HEK293 (cell line): Measurements from ENCODE around the gene PTDSS2.

Source experiments
- TF ChIP-seq, protein P1 (sequence below): fragments of 450-650 bp; IDR thresholded peaks from 2 replicates; pipeline ENCODE4 v1.5.1; 2018; ENCODE audit warnings: missing biosample characterization, mild to moderate bottlenecking, missing genetic modification characterization
- TF ChIP-seq, protein P2 (sequence below): fragments of 450-650 bp; formaldehyde crosslinking; optimal IDR thresholded peaks from 2 replicates; pipeline ENCODE3; 2016; ENCODE audit warnings: missing biosample characterization, mild to moderate bottlenecking, missing genetic modification characterization

DNA sequence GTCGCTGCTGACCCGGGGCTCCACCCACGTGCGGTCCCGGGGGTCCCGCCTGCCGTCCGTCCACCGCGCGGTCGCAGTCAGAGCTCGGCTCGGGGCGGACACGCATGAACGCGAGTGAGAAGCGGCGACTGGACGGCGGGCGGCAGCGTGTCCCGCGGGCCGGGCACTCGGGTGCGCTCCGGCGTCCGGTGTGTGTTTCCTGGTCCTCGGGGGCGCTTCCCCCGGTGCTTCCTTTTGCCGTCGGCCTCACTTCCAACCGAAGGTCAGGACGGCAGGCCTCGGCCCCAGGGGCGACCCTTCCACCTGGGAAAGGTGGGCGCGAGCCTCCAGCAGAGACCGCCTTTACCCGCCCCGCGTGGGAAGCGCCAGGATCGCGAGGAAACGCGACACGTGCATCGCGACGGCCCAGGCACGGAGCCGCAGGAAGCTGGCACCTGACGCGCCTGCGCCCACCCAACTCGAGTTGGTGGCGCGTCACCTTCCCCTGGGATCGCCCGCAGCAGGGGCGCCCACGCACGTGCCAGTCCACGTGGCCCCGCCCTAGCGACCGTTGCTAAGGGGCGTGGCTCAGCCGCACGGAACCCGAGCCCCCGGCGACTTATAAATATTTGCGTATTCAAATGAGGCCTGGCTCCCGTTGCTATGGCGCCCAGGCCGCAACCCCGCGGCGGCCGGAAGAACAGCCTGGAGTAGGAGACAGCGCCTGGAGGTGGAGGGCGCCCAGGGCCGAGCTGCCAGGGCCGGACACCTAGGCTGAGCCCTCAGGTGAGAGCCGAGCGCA, 87.0 kb downstream of the PTDSS2 start, which contains the start of gene LRRC56:
- TF ChIP-seq, protein P1, sequence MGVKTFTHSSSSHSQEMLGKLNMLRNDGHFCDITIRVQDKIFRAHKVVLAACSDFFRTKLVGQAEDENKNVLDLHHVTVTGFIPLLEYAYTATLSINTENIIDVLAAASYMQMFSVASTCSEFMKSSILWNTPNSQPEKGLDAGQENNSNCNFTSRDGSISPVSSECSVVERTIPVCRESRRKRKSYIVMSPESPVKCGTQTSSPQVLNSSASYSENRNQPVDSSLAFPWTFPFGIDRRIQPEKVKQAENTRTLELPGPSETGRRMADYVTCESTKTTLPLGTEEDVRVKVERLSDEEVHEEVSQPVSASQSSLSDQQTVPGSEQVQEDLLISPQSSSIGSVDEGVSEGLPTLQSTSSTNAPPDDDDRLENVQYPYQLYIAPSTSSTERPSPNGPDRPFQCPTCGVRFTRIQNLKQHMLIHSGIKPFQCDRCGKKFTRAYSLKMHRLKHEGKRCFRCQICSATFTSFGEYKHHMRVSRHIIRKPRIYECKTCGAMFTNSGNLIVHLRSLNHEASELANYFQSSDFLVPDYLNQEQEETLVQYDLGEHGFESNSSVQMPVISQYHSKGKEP (tag by site-specific recombination) = no peak
- TF ChIP-seq, protein P2, sequence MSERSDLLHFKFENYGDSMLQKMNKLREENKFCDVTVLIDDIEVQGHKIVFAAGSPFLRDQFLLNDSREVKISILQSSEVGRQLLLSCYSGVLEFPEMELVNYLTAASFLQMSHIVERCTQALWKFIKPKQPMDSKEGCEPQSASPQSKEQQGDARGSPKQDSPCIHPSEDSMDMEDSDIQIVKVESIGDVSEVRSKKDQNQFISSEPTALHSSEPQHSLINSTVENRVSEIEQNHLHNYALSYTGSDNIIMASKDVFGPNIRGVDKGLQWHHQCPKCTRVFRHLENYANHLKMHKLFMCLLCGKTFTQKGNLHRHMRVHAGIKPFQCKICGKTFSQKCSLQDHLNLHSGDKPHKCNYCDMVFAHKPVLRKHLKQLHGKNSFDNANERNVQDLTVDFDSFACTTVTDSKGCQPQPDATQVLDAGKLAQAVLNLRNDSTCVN (tag by site-specific recombination) = no peak
